GM21526 (cell line): ENCODE results near the gene TFR2.

ENCODE experiments used
- ATAC-seq: cut with Tn5 transposase; IDR thresholded peaks from one replicate; pipeline ENCODE4 v1.9.1; 2021; ENCODE audit warnings: moderate library complexity; ENCODE audit not compliant: unreplicated experiment, low FRiP score

TFR2 gene

GRCh38 chr7:100589341-100589947, 51.9 kb downstream of the TFR2 start:
- no peak for ATAC-seq

GRCh38 chr7:100588438-100588837, 52.9 kb downstream of the TFR2 start:
- ATAC-seq: no peak

GRCh38 chr7:100586266-100587025, 54.9 kb downstream of the TFR2 start, which contains the start of gene FBXO24:
TSS of gene FBXO24 (plus strand) at chr7:100586328. CDS start at chr7:100586626, 298 bp downstream.
- peak; percentile 81 for ATAC-seq

- ATAC-seq: peak; percentile 24
Observed at GRCh38 chr7:100585511-100586265, 55.7 kb downstream of the TFR2 start, which contains the start of gene LRCH4. TSS of gene LRCH4 (minus strand) at chr7:100586129. CDS start at chr7:100586100, 29 bp downstream.

- ATAC-seq: no peak
Observed at GRCh38 chr7:100584683-100585510, 56.5 kb downstream of the TFR2 start.

- ATAC-seq: no peak
Observed at GRCh38 chr7:100584054-100584682, 57.2 kb downstream of the TFR2 start.

GRCh38 chr7:100583132-100584053, 58.0 kb downstream of the TFR2 start:
- ATAC-seq: no peak

- ATAC-seq: no peak
Observed at GRCh38 chr7:100582650-100583049, 58.7 kb downstream of the TFR2 start.

- no peak for ATAC-seq
Observed at GRCh38 chr7:100582041-100582579, 59.2 kb downstream of the TFR2 start.

- no peak for ATAC-seq
Observed at GRCh38 chr7:100580466-100581283, 60.7 kb downstream of the TFR2 start.

- ATAC-seq: no peak
Observed at GRCh38 chr7:100578246-100579183, 62.8 kb downstream of the TFR2 start.

- no peak for ATAC-seq
Observed at GRCh38 chr7:100577507-100577906, 63.8 kb downstream of the TFR2 start.

- ATAC-seq: no peak
Observed at GRCh38 chr7:100577103-100577502, 64.2 kb downstream of the TFR2 start.

GRCh38 chr7:100576384-100576993, 64.9 kb downstream of the TFR2 start:
- no peak for ATAC-seq

- ATAC-seq: no peak
Observed at GRCh38 chr7:100575746-100576383, 65.5 kb downstream of the TFR2 start.

GRCh38 chr7:100575206-100575631, 66.1 kb downstream of the TFR2 start:
- ATAC-seq: no peak
